GM18498 (cell line): ENCODE results near the gene EPSTI1.
"Not testable (repeated sequence)": the region's sequence is repeated elsewhere in the genome, so short reads cannot be mapped to it uniquely, and the experiment has no call there.

Source experiments
- ATAC-seq: cut with Tn5 transposase; IDR thresholded peaks from one replicate; pipeline ENCODE4 v1.9.1; 2021; ENCODE audit warnings: mild to moderate bottlenecking, moderate library complexity; ENCODE audit not compliant: unreplicated experiment

The EPSTI1 gene

GRCh38 chr13:42899266-42899665 lies 92.8 kb downstream of the EPSTI1 start:
- ATAC-seq = peak; percentile 66

DNA sequence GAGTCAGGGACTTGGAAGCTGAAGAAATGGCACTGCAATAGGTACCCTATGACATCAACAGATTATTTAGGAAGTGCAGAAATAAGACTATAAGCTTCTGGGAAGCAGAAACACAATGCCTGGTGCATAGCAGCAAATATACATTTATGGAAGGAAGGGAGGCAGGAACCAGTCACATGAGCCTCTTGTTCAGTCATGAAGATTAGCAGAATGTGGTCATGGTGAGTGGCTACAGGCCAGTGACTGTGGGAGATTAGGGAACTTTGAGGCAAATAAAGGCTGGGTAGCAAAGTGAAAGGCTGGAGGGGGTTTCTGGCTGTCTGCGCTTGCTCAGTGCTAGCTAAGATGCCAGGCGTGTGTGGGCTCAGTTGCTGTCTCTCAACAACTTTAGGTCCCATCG lies 96.3 kb downstream of the EPSTI1 start:
- ATAC-seq = no peak

DNA sequence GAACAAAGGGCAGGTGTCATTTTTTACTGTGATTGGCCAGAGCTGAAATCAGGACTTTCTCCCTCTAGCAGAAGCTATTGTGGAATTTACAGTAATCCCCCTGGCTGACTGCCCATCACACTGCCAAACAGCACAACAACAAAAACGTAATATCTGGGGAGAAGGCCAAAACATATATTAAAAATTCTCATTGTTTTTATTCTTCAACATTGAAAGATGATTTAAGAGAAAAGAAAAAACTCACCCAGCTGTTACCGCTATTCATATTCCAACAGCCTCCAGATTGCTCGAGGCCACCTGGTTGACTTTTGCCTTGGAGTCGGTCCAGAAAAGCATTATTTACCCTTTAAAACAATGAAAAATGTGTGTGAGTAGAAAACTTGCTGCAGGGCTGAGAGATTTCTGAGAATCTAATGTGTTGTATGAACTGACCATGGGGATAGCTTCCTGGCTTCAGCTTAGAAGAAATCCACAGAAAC lies 97.2 kb downstream of the EPSTI1 start:
- no peak for ATAC-seq

- ATAC-seq = no peak
Measured at GRCh38 chr13:42893214-42893671, 98.8 kb downstream of the EPSTI1 start.

- ATAC-seq = no peak
Measured at GRCh38 chr13:42892760-42893159, 99.3 kb downstream of the EPSTI1 start.

- ATAC-seq = no peak
Measured at GRCh38 chr13:42891591-42891990, 100.5 kb downstream of the EPSTI1 start.

DNA sequence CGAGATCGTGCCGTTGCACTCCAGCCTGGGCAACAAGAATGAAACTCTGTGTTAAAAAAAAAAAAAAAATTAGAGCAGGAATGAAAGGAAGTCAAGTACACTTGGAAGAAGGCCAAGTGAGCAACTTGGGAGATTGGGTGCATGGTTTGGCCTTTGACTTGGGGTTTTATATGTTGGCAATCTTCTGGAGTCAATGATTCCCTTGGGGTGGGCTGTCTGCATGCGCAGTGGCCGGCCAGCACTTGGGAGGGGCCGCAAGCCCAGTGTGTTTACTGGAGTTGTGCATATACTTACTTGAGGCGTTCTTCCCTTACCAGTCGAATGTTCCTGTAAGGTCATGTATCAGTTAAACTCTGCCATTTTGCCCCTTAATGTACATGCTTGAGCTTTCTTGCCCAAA lies 106.7 kb downstream of the EPSTI1 start:
- no peak for ATAC-seq

- ATAC-seq = no peak
Measured at GRCh38 chr13:42883771-42884467, 108.1 kb downstream of the EPSTI1 start.

- no peak for ATAC-seq
Measured at GRCh38 chr13:42883142-42883541, 108.9 kb downstream of the EPSTI1 start.

GRCh38 chr13:42880056-42880605 lies 111.9 kb downstream of the EPSTI1 start:
- ATAC-seq = no peak

DNA sequence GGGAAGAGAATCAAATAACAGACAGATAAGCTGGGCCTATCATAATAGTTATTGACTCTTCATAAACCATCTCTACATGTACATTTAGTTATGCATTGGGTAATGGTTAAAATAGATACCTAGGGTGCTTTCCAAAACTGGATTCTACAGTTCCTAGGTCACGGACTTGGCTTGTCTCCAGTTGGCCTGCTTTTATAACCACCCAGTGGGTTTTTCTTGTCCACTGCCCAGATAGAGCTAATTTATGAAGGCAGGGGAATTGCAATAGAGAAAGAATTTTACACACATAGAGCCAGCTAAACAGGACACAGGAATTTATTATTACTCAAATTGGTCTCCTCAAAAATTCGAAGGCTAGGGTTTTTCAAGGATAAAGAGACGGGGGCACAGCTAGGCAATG lies 113.3 kb downstream of the EPSTI1 start:
- no peak for ATAC-seq

DNA sequence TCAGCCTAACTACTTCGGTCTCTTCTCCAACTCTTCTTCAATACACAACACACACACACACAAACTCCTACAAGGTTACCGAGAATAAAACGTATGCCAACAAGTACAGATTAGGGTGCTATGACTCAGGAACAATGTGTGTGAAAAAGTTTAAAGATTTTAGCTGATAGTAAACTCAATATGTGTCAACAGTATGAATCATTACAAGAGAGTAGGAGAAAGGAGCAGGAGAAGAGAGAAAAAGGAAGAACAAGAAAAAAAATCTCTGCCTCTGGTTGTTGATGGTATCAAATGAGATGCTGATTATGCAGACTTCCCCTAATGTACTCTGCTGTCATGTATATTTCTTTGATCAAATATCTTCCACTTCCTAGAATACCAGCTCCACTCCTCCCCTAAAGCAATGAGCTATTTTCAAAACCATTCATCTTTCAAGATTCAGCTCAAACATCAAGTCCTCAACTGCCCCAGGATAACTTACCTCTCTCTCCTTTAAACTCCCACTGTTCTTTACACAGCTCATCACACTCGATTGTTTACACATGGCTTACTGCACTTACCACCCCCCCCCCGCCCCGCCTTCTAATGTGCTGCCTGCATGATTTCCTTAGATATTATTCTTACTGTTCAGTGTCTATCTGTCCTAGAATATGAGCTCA lies 115.0 kb downstream of the EPSTI1 start:
- no peak for ATAC-seq

- peak; percentile 92 for ATAC-seq
Measured at GRCh38 chr13:42876270-42876714, 115.7 kb downstream of the EPSTI1 start.

DNA sequence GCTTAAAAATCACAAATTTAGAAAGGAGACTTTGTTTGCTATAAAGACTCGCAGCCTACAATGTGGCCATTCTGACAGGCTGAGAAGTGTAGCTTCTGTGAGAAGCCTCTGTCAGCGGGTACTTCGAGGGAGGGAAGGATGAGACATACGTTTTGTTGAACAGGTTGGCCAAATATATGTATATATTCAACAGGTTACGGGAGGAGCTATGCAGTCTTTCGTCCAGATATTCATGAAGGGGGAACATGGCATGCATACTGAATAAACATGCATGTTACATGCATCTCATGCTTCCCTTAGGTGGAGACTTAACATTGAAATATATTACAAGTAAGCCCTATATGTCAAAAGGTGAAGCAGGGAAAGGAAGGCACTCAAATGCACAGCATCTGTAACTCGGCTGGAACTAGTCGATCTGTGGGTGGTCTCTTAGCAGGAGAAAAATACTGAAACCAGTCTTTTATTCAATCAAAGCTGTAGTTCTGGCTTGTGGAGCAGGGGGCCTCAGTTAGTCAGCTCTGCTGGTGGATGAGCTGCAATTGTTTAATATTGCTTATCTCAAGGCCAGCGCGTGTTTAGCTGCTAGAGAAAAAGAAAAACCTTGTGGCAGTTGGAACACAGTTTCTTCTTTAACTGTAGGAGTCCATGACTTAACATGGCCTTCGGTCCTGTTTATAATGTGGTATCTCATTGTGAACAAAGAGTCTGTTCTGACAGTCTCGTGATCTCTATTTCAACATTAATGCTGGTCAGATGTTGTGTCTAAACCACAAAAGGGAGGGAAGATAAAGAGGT lies 116.4 kb downstream of the EPSTI1 start:
- ATAC-seq = peak; percentile 22

- no peak for ATAC-seq
Measured at GRCh38 chr13:42874221-42874620, 117.8 kb downstream of the EPSTI1 start.

GRCh38 chr13:42873081-42873480 lies 119.0 kb downstream of the EPSTI1 start:
- no peak for ATAC-seq

GRCh38 chr13:42867232-42867631 lies 124.8 kb downstream of the EPSTI1 start:
- ATAC-seq = no peak

- ATAC-seq = no peak
Measured at GRCh38 chr13:42865768-42866102, 126.3 kb downstream of the EPSTI1 start.

GRCh38 chr13:42864952-42865767 lies 126.9 kb downstream of the EPSTI1 start:
- no peak for ATAC-seq

- ATAC-seq = not testable (repeated sequence)
Measured at GRCh38 chr13:42862370-42862769, 129.7 kb downstream of the EPSTI1 start.
